NCI-H1436 treated with DMSO at 0.1 percent for 48 hours (cell line): ENCODE data around the gene TNS3.

Source experiments
- DNase-seq: peaks from one replicate; lab custom pipeline; 2025; lab: John Stamatoyannopoulos, UW

Gene TNS3

DNA sequence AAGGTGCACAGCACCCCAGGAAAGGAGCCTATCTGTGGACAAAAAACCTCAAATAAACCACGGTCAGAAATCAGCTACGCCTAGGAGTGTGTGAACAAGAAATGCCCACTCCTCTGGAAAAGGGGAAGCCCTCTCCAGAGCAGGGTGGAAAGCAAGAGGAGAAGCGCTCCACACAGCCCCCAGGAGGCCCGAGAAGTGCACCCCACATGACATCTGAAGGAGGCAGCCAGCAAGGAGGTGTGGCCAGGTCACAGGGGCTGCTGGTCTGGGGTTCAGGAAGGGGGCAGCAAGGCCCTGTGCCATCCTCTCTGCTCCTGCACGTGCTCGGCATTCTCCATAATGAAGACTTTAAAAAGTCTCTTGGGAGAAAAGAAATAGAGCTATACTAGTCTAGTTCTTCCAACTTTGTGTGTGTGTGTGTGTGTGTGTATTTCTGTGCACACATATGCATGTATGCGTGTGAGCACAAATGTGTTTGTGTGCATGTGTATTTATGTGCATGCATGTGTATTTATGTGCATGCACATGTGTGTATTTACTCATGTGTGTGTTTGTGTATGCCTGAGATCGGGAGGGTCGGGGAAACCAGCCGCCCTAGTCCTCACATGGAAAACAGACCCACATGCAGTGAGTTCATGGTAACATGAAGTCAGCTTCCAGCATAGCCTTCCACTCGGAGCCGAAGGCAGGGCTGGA is 76.5 kb downstream of the TNS3 start:
- no peak for DNase-seq

- no peak for DNase-seq
Measured at GRCh38 chr7:47504551-47505311, 77.2 kb downstream of the TNS3 start.

- DNase-seq = no peak
Measured at GRCh38 chr7:47503281-47503680, 78.6 kb downstream of the TNS3 start.

DNA sequence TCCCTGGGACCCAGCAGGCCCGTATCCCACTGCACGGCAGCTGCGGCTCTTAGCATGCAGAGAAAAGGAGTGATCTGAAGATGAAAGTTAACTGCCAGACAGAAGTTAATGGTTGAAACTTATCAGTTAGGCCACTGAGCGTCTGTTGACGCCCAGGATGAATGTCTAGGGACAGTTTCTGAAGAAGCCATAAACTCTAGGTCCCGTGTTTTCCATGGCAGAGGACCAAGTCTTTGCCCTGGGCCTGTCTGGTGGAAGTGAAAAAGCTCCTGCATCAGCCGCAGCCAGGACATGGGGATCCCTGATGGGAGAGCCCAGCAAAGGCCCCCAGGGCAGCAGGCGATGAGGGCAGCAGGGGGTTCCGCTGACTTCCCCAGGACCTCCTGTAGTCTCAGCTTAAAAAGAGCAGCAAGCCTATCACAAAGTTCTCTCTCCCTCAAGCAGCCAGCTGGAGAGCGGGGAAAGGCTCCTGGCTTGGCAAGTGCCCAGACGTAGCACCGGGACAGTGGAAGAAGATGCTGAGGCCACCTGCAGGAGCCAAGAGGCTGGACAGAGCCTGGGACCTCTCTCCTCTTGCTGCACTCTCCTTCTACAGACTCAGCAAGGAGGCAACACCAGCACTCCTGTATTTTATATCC is 79.6 kb downstream of the TNS3 start:
- DNase-seq = no peak

DNA sequence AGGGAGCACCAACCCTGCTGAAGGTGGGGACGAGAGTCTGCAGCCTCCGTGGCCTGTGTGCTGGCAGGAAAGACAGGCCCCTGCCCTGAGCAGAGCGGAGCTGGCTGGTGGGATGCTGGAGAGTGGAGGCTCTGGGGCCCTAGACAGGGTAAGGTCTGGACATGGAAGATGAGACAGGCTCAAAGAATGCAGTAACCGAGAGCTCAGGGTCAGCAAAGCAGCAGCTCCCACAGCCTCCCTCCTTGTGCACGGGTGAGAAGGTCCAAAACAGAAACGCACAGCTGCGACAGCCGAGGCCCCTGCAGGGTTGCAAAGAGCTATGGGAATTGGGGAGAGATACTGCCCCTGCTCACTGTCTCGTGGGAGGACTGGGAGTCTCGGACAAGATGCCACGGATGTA is 80.5 kb downstream of the TNS3 start:
- no peak for DNase-seq

GRCh38 chr7:47500103-47500563 is 81.8 kb downstream of the TNS3 start:
- DNase-seq = no peak

GRCh38 chr7:47498229-47499056 is 83.5 kb downstream of the TNS3 start:
- DNase-seq = no peak

- no peak for DNase-seq
Measured at GRCh38 chr7:47497367-47498096, 84.4 kb downstream of the TNS3 start.

- no peak for DNase-seq
Measured at GRCh38 chr7:47496666-47497065, 85.2 kb downstream of the TNS3 start.

- DNase-seq = no peak
Measured at GRCh38 chr7:47496056-47496665, 85.8 kb downstream of the TNS3 start.

- DNase-seq = no peak
Measured at GRCh38 chr7:47493976-47494911, 87.7 kb downstream of the TNS3 start.

- DNase-seq = no peak
Measured at GRCh38 chr7:47492716-47493325, 89.1 kb downstream of the TNS3 start.

DNA sequence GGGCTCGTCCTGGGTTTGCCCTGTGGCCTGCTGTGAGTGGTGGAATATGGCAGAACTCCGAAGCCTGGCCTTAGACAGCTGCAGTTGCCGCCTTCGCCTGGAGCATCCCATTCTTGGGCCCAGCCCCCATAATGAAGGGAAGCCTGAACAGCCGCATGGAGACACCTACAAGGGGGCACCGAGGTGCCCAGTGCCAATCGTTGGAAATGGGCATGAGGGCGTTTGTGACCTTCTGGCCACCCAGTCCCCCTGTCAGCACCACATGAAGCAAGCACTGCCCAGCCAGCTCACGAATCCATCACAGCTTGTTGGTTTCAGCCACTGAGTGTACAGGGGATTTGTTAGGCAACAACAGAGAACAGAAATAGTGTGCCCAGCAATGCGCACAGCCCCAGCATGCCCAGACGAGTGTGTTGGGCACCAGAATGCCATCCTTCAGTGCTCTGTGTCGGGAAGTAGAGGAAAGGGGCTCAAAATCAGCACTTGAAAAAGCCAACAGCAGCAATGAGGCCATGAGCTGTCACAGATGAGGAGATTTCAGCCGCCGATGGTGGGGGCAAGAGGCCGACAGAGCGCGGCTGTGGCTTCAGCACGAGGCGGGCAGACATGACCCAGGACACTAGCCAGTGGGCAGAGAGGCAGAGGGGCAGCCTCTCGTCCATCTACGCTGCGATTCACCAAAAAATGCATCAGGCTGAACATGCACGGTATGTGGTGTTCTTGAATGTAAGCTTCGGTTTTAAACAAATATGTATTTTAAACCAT is 91.2 kb downstream of the TNS3 start:
- DNase-seq = no peak

DNA sequence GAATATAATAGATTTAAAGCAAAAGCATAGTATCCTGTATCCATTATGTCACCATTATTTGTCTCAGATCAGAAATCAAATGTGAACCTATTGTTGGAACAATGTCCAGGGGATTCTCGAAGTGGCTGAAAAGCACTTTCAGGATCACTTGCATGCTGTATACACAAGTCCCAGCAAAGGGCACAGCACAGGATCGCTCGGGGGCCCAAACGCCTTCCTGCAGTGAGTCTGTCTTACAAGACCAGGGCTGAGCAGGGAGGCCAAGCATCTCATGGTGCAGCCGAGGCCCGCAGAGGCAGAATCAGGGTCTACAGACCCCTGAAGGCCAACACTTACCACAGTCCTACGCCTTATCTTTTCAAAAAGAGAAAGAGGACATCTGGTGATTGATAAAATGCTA is 92.3 kb downstream of the TNS3 start:
- no peak for DNase-seq

DNA sequence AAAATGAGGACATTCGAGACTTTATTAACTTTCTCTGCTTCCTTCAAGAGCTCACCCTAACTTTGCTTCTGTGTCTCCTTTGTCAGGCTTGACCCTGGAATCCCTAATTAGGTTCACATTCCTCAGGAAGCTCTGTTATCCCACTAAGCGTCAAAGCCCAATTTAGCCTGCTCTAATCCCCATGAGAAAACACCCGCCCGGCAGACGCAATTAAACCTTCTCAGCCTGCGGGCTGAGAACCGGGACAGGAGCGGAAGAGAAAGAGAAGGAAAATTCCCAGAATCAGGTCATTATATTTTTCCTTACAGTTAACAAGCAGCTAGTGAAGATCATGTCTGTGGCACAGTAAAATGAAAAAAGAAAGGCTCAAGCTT is 93.0 kb downstream of the TNS3 start:
- DNase-seq = no peak

GRCh38 chr7:47488201-47488968 is 93.5 kb downstream of the TNS3 start:
- DNase-seq = no peak

- no peak for DNase-seq
Measured at GRCh38 chr7:47485640-47486435, 96.1 kb downstream of the TNS3 start.
